HG03060 (cell line): ENCODE measurements around the gene VAX1.
A peak's percentile ranks its signal among the peaks of the same experiment; 100 is the strongest.
"Not testable (repeated sequence)": the region's sequence is repeated elsewhere in the genome, so short reads cannot be mapped to it uniquely, and the experiment has no call there.

Experiments used
- ATAC-seq: cut with Tn5 transposase; IDR thresholded peaks from one replicate; pipeline ENCODE4 v1.9.1; 2021; ENCODE audit warnings: low read depth, moderate number of reproducible peaks; ENCODE audit not compliant: unreplicated experiment

VAX1 gene, protein sequence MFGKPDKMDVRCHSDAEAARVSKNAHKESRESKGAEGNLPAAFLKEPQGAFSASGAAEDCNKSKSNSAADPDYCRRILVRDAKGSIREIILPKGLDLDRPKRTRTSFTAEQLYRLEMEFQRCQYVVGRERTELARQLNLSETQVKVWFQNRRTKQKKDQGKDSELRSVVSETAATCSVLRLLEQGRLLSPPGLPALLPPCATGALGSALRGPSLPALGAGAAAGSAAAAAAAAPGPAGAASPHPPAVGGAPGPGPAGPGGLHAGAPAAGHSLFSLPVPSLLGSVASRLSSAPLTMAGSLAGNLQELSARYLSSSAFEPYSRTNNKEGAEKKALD

DNA sequence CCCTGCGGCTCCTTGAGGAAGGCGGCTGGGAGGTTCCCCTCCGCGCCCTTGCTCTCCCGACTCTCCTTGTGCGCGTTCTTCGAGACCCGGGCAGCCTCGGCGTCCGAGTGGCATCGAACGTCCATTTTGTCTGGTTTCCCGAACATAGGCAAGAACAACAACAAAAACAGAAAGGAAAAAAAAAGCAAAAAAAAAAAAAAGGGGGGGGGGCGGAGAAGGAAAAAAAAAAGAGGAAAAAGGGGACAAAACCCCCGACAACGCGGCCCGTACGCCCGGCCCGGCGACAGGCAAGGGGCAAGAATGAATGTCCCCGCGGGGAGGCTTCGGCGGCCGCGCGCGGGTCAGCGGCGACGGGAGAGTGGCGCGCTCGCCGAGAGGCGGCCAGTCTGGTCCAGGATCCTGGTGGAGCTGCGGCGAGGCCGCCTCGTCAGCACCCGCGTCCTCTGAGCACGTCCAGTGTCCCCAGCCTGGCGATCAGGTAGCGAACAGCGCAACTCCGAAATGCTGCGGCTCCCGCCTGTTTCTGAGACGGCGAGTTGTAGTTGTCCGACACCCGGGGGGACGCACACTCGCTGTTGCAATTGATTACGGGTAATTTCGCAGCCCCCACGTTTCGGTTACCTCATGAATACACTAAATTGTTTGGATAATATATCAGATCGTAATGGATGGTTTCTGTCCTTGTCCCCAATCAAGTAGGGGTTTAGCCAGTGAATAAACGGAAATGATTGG is at the start of gene VAX1:
Gene VAX1, minus strand, starts transcription at position 360 of the 732 bp plus-strand sequence. Its CDS starts 214 bp downstream, at position 146.
- no peak for ATAC-seq

DNA sequence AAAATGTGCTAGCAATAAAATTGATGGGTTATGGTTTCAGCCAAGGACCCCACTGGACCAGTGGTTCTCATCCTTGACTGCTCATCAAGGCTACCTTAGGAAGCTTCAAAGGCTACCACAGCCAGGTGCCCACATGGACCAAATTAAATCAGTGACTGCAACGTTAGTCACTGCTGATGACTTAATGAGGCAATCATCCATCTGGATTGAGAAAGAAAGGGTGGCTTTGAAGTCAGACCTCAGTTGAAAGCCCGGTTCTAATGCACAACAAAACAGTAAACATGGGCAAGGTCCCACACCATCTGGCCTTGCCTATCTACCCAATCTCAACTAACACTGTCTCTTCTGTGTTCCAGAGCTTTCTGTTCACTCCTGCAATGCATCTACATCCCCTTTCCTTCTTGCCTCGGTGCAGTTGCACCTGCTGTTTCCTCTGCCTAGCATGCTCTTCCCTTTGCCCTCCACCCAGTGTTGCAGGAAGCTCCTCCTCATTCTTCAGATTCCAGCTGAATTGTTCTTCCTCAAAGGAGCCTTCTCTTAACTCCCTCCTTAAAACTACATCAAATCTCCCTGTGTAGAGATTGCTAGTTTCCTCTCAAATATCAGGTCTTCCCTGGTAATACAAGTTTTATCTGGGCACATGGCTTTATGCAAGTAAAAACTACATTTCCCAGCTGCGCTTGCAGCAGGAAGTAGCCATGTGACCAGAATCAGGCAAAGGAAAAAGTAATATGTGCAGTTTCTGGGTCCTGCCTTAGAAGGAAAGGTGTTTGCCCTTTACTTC is 49.0 kb upstream of the VAX1 start:
- no peak for ATAC-seq

- ATAC-seq = not testable (repeated sequence)
These were observed 47.7 kb upstream of the VAX1 start for GRCh38 chr10:117185817-117186216.

GRCh38 chr10:117184821-117185220 is 46.8 kb upstream of the VAX1 start:
- ATAC-seq = no peak

DNA sequence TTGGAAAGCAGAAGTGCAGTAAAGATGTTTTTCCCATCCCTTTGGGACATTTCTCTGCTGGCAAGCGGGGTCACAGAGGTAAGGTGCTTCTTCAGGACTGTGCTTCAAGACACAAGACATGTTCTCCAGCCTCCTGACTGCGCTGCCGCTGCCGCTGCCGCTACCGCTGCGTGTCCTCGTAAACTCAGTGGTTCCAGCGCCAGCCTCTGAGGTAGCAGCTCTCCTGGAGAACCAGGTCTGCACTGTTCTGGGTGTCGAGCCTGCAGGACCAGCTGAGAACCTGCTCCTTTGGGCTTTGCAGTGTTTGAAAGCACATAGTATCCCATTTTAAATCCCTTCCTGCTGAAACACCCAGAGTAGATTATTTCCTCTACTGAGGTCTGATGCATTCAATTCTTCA is 46.2 kb upstream of the VAX1 start:
- ATAC-seq = no peak

DNA sequence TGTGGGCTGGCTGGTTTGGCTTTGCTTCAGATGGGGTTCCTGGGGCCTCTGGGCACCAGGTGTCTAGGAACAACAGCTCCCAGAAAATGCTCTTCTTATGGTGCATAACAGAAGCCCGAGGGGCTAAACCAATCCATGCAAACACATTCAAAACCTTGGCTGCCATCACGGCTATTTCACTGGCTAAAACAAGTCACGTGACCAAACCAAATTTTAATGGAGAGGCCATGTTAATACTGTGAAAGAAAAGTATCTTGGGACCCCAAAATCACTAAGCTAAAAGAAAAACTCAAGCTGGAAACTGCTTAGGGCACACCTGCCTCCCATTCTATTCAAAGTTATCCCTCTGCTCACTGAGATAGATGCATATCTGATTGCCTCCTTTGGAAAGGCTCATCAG is 40.1 kb upstream of the VAX1 start:
- no peak for ATAC-seq

- ATAC-seq = no peak
These were observed 37.9 kb upstream of the VAX1 start for GRCh38 chr10:117175901-117176534.

DNA sequence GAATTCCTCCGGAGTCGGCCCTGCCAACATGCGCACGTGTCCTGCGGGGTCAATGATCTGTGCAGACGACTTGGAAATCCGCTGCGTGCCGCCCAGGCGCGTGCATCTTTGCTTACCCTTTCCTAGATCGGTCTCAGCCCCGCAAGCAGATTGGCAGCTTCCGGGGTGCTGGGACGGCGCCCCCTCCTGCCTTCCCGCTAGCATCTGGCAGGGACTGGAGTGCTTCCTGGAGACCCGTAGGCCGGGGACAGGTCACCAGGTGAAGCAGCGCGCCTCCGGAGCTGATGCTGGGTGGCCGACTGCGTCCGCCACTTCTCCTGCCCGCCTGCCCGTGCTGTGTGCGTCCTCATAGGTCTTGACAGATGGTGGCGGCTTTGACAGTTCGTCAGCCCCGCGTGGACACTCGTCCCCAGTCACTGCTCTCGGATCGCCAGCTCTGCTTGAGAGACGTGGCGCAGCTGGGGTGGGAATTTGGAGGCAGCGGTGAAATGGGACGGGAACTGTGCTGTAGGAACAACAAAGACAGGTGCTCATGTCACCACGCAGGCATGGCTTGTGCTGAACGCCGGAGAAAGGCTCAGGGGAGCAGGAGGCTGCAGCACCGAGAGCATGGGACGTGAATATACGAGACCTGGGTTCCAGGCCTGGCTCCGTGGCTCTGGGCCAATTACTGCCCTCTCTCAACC is 37.3 kb upstream of the VAX1 start:
- peak; percentile 16 for ATAC-seq

DNA sequence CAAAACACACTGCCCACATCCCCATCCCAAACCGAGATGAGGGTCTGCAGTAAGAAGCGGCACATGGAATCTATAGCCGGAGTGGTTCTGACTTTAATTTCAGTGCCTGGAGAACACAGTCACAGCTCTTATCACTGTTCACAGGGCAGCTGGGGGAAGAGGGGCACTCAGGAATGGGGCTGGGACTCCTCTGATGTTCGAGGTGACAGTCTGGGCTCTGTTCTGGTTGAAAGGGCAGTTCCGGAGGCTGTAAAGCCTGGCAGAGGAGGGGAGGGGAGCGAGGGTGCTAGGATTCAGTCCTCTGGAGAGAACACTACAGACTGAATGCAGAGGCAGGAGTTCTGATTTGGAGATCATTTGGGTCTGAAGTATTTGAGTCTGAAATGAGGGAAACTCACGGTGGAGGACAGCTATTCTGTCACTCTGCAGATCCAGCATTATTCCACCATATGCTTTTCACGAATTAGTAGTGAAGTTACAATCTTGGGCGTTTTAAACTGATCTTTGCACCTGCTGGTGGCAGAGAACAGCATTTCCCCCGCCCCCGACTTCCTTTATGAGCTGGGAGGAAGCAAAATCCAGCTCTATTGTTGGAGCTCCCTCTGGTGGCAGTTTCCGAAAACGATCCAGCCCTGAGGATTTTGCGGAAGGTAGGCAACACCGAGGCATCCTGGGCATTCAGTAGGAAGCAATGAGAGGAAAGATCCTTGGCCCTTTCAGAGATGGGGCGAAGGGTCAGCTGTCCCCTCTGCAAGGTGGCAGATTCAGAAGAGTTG is 36.6 kb upstream of the VAX1 start:
- peak; percentile 84 for ATAC-seq

GRCh38 chr10:117170244-117170643 is 32.2 kb upstream of the VAX1 start:
- ATAC-seq = no peak

DNA sequence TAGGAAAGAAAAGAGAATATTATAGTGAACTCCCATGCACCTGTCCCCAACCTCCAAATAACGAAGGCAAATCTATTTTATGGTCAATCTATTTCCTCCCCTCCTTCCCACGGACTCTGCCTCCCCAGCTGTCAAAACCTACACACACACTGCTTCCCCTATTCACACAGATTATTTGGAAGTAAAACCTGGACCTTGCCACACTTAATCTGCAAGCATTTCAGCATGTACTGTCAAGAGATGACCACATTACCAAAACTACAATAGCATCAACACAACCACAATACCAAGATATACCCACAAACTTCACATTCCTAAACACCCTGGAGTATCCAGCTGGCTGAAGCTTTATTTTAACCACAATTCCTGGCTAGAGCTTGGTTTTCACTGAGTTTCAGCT is 31.4 kb upstream of the VAX1 start:
- ATAC-seq = no peak

DNA sequence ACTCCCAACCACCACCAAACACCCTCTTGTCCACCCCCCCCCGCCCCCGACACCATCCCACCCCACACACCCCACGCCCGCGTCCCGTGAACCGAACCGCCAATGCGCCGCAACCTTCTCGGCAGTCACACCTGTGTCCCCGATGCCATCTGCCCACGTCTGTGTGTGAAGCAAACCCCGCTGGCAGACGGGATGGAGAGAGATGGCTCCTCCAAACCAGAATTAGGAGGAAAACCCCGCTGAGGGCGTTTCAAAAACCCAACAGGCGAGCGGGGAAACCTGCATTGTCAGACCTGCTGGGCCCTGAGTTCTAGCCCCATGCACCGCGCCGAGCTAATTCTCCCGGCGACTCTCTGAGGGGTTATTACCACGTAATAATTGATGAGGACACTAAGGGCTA is 30.7 kb upstream of the VAX1 start:
- ATAC-seq = no peak

DNA sequence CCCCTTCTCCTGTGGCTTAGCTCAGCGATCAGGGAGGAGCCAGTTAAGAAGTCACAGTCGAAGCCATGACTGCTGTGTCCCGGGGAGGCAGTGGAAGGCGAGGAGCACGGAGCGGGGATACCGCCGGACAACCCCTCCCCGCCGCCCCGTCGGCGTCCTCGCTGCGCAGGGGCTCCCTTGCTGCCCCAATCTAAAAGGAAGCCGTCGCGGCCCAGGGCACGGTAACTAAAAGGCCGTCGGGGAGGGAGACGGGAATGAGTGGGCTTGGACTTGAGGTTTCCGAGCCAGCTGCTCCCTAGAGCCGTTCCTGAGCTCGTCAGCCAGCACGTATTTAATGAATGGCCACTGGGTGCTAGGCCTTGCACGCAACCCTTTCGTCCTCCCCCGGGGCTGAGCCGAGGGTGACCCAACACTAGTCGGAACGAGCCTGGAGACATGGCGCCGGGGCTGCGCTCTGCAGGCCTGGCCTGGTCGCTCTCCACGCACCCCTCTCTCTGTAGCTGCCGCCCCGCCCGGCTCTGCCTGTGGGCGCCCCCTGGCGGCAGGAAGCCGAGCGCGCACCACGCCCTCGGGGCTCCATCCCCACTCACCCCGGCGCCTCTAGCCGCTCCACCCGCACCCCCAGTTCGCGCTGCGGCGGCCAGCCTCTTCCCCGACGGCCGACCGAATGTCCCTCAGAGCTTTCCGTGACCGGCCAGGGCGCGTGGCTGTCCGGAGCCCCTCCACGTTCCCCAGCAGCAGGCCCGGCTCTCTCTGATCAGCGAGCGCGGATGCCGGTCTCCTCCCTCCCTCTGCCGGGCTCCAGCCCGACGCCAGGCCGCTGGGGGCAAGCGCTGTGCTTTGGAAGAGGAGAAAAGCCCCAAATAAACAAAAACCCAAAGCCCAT is 30.0 kb upstream of the VAX1 start:
- ATAC-seq = no peak

DNA sequence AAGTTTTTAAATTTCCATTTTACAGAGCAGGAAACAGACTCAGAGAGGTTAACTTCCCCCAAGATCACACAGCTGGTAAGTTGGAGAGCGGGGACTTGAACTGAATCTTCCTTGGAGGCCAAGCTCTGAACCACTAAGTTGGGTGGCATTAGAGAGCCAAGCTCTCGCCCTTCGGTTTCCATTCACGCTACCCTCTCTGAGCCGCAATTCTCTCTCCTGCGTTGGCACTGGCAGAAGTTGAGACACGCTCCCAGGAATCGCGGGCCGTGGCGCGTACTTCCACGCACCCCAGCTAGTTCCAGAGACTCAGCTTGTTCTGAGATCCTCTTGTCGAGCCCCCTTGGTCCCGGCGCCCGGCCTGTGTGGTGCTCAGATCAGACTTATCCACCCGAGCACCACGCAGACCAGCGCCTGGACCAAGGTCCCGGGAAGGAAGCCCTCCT is 29.3 kb upstream of the VAX1 start:
- no peak for ATAC-seq

- ATAC-seq = no peak
These were observed 28.6 kb upstream of the VAX1 start for GRCh38 chr10:117166418-117167345.

DNA sequence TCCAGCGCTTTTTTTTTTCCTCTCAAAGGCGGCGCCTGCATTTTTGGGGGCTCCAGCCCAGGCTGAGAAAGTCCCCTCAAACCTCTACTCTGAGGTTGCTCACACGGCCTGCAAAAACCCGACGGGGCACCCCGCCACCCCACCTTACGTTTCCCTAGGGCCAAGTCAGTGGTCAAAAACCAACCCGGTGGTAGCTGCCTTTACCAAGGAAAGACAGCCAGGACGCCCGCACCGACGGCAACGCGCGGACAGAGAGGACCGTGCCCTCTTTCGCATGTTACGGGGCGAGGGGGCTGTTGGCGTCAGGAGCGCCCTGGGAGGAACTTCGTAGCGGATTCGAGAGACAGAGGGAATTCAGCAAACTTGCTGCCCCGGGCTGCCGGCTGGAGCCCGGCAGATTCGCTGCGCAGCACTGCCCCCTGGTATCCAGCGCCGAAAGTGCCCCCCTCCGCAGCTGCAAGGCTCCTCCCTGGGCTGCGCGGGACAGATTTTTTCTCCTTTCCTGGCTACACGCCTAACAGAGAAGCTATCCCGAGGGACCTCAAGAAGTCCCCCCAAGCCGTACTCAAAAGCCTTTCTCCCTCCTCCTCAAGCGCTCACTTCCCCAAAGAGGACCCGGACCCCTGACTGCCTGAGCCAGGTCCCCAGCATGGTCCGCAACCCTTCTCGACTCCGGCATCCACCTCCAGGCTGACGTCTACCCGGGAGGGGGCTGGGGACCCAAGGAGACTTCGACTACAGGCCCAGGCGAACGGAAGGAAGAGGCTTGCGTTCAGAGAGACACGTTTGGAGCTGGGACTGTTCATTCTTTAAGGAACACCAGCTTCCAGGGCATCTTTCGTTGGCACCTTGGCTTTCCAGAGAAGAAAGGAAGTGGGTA is 27.7 kb upstream of the VAX1 start:
- no peak for ATAC-seq
